ENCODE results near the gene ITPKB.
"Not testable (repeated sequence)": the region's sequence is repeated elsewhere in the genome, so short reads cannot be mapped to it uniquely, and the experiment has no call there.

The ITPKB gene

GRCh38 chr1:226730836-226731235 is 8.2 kb downstream of the ITPKB start:
- DNase-seq (ENCODE audit: low spot score) = no peak

DNA sequence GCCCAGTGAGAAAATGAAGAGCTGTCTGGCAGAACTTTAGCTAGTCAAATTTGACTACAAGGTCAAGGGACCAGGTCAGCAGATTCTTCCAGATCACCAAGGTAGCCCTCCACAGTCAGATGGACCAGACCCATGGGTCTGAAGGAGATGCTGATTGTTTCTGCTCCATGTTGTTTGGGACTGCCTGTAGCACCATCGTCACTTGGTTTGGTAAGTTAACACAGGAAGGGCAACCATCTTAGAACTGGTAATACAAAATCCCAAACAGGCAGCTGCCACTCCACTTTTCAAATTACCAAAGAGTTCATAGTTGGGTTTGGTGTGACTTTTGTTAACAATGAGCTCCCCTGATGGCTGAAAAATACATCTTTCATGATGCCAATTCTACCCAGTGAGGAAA is 9.0 kb downstream of the ITPKB start:
- no peak for DNase-seq (ENCODE audit: low spot score)

GRCh38 chr1:226728448-226728847 is 10.6 kb downstream of the ITPKB start:
- no peak for DNase-seq (ENCODE audit: low spot score)

- DNase-seq (ENCODE audit: low spot score) = no peak
These were observed 13.2 kb downstream of the ITPKB start for GRCh38 chr1:226725897-226726267.

DNA sequence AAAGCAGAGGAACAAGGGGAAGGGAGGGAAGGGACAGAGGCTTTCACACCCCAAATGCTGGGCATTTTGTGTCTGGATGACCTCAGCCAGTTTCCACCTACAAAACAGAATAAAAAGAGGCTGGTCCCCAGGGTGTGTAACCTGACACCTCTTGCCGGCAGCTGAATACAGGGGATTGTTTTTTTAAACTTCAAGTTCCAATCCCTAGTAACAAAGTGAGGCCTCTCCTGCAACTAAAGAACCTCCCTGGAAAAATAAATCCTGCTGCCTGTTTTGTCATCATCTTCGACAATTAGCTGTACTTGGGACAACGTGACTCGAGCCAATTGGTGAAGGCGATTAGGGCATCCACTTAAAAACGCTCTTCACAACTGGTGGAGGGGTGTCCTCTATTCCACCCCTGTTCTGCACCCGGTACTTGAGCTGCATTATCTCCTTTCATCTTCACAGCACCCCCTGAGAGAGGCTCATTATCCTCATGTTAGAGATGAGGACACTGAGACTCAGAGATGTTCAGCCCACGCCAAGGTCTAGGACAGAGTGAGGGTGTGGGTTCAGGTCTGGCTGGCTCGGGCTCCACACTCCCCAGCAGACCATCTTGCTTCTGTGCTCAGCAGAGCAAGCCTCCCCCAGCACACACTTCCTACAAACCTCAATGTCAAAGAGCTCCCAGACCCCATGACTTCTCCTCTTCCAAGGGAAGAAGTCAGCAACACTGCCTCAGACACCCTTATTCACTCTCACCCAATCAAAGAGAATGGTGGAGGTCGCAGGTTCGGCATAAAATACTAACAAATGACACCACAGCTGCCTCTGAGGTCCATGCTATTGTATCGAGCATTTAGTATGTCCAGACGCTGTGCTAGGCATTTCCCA is 15.2 kb downstream of the ITPKB start:
- peak; percentile 60 for DNase-seq (ENCODE audit: low spot score)

GRCh38 chr1:226722901-226723656 is 16.0 kb downstream of the ITPKB start:
- no peak for DNase-seq (ENCODE audit: low spot score)

GRCh38 chr1:226722240-226722900 is 16.7 kb downstream of the ITPKB start:
- DNase-seq (ENCODE audit: low spot score) = no peak

- not testable (repeated sequence) for DNase-seq (ENCODE audit: low spot score)
These were observed 18.5 kb downstream of the ITPKB start for GRCh38 chr1:226720574-226720973.

DNA sequence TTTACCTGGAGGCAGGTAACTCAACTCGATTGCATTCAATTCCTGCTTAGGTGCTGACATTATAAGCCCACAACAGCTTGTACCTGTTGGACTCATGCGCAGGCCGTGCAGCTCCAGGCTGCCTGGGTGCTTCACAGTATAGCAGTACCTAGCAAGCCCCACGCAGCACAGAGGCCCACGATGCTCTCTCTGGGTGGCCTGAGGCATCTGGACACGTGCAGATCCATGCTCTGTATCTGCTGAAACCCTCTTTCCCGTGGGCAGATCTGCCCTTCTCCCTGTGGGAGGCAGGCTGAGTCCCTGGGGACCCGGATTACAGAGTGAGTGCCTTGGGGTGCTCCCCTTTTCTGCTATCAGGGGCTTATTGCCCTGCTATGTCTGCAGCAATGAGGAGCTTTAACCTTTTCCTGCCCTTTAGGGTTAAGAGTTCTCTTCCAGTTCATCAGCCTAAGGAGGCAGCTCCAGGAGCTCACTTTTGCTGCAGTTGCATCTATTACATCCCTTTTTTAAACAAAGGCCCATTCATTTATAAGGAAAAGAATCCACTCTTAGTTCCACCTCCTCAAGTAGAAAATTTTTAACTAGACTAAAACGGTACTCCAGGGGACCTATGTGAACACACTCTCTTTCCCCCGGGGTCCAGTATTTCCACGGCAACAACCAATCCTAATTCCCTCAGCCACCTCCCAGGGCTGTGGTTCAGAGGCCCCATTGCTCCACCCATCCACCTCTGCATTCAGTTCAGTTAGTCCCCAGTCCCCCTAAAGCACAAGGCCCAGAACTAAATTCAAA is 19.3 kb downstream of the ITPKB start:
- no peak for DNase-seq (ENCODE audit: low spot score)

- DNase-seq (ENCODE audit: low spot score) = no peak
These were observed 21.7 kb downstream of the ITPKB start for GRCh38 chr1:226717256-226717909.

GRCh38 chr1:226716577-226716976 is 22.5 kb downstream of the ITPKB start:
- DNase-seq (ENCODE audit: low spot score) = no peak

DNA sequence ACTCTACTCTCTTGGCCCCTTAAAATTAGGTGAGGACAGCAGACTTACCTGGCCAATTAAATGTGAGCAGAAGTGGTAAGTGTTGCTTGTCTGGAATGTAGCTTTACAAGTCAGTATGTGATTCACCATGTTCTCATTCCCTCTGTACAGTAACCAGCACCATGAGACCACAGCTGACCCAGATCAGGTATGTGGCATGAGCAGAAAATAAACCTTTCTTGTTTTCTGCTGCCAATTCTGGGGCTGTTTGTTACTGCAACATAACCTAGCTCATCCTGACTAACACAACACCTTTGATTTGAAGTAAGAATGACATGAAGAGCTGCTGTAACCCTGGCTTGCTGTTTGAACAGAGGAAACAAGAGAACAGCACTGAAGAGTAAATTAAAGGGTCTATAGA is 24.9 kb downstream of the ITPKB start:
- no peak for DNase-seq (ENCODE audit: low spot score)

- no peak for DNase-seq (ENCODE audit: low spot score)
These were observed 26.2 kb downstream of the ITPKB start for GRCh38 chr1:226712742-226713419.

GRCh38 chr1:226711976-226712741 is 26.9 kb downstream of the ITPKB start:
- DNase-seq (ENCODE audit: low spot score) = no peak

- DNase-seq (ENCODE audit: low spot score) = no peak
These were observed 28.6 kb downstream of the ITPKB start for GRCh38 chr1:226710501-226710900.

DNA sequence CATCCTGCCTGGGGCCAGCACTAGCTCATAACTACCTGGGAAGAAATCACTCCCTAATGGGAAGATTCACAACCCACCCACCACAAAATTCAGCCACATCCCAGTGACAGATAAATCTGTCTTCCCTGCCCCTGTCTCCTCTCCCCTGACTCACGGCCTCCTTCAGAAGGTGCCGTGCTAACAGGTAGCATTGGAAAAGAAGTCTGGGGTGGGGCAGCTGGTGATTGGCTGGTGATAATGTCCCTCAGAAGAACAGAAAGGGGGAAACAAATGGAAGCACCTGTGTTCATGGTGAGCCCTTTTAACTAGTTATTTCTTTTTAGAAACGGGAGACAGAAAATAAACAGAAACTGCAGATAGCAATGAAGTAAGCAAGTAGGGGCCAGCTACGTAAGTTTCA is 29.1 kb downstream of the ITPKB start:
- DNase-seq (ENCODE audit: low spot score) = no peak

DNA sequence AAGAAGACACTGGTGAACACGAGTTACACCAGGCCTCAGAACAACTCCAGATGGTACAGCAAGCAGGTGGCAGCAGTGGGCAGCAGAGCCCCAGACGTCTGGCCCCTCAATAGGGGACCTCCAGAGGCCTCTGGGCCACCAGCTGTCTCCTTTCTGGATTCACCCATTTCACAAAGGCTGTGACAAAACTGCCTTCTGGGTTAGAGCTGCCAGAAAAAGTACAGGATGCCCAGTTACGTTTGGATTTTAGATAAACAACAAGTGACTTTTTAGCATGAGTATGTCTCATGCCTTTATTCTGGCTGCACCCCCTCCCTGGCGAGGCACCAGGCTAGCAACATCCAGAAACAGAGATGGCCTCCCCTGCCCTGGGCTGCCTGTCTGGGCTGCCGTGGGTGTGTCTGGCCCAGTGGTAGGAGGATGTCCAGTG is 30.1 kb downstream of the ITPKB start:
- DNase-seq (ENCODE audit: low spot score) = no peak

DNA sequence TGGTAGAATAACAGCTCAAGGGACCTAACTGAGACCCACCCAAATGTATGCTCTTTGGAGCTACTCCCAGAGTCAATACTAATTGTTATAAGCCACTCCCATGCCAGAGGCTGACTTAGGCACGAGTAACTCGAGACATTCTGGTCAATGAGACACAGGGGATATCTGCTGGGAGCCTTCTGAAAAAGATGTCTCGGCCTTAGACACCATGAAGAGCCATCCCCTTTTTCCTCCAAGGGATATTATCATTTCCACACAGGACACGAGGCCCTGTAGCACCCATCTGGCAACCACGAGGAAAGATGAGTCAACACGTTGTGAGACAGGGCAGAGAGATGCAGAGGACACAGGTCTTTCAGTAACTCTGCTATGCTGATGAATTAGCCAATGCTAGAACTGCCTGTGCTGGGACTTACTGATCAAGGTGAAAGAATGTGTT is 30.7 kb downstream of the ITPKB start:
- DNase-seq (ENCODE audit: low spot score) = peak; percentile 89

DNA sequence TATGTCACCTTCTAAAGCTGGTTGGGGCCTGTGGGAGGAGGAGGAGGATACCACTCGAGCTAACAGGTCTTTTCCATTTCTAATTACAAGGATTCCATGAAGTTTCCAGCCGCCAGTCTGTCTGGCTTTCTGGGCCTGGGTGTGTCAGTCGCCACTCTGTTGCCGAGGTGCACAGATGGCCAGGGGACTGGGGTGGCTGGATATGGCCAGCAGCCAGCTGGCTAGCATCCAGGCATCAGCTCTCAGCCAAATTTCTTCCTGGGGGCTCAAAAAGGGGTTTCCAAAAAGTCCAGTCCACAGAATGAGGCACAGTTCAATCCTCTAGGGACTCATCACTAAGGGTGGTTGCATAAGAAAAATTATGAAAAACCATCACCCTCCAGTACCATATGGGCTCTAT is 32.4 kb downstream of the ITPKB start:
- no peak for DNase-seq (ENCODE audit: low spot score)
